Neutrophil (primary cell): ENCODE data around the gene MVB12B.

ENCODE experiments used
- H3K27ac ChIP-seq: fragments of 200-600 bp; sonication (generic); 2 replicates; pipeline ENCODE4 v1.5.1; 2016; ENCODE audit warnings: mild to moderate bottlenecking, moderate library complexity
- H3K27me3 ChIP-seq: fragments of 200-600 bp; sonication (generic); 2 replicates; pipeline ENCODE4 v1.6.0; 2016; ENCODE audit warnings: mild to moderate bottlenecking
- H3K36me3 ChIP-seq: fragments of 200-600 bp; sonication (generic); 2 replicates; pipeline ENCODE4 v1.5.1; 2017
- H3K4me1 ChIP-seq, 2 experiments: fragments of 200-600 bp in 1 of 2; sonication (generic) in 1 of 2; 1 replicate in 1 of 2; 2 replicates in 1 of 2; pipeline versions ENCODE4 v1.5.1 to v1.6.1; 2013 to 2016; ENCODE audit warnings: low read depth in 1 of 2, low read length in 1 of 2, mild to moderate bottlenecking in 1 of 2, moderate library complexity in 1 of 2; ENCODE audit not compliant: control insufficient read depth in 1 of 2, insufficient read depth in 1 of 2
- H3K4me3 ChIP-seq, 2 experiments: fragments of 200-600 bp in 1 of 2; sonication (generic) in 1 of 2; 1 replicate in 1 of 2; 2 replicates in 1 of 2; pipeline ENCODE4 v1.5.1; 2013 to 2016; ENCODE audit warnings: low read depth in 1 of 2, low read length in 1 of 2, mild to moderate bottlenecking in 1 of 2, moderate library complexity in 1 of 2
- H3K9me3 ChIP-seq: fragments of 200-600 bp; sonication (generic); 2 replicates; pipeline ENCODE4 v1.5.1; 2016
- TF ChIP-seq, protein P1 (sequence below): fragments of 200-600 bp; sonication (generic); IDR thresholded peaks from 2 replicates; pipeline ENCODE4 v1.5.1; 2016; ENCODE audit warnings: antibody characterized with exemption

The MVB12B gene

DNA sequence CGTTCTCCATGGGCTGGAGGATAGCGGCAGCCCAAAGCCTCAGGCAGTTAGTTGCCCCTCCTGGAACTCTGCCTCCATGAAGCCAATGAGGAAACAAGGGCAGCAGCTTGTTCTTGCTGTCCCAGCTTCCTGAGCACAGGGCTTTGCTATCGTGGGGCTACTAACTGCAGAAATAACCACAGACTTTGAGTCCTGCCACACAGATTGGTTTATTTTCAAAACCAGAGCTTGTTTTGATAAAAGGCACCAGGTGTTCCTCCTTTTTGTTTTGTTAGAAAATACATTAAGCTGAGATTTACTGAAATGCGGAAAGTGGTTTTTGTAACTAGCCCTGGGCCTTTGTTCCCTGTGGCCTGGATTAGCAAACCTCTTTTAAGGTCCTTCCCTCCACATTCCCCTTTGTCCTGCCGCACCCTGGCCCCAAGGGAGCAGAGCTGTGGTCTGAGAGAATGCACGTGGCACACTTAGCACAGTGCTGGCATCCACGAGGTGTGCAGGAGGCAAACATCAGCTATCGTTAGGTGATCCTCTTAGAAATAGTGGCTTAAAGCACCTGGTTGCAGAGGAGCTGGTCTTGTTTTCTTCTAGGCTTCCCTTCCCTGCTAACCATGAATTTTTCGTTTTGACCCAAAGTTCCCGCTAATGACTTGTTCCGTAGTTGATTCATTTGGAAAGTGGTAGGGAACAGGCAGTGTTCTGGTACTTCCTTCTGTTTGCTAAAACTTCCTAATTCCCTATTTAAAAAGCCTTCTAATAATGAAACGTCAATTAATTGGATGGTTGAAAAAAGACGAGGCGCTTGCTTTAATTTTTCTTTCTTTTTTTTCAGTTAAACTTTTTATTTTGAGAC, 21.5 kb downstream of the MVB12B start:
- Histone ChIP-seq H3K9me3 (no peaks in the 10 kb centered on the region), H3K27ac (peak overlapping the region; percentile 28), H3K27me3 (no peaks in the 10 kb centered on the region), H3K4me1 (peaks cover 24% of the 10 kb centered on the region in 2 experiments), H3K36me3 (peaks cover 16% of the 10 kb centered on the region), H3K4me3 (no peak overlapping the region)
- TF ChIP-seq, protein P1, sequence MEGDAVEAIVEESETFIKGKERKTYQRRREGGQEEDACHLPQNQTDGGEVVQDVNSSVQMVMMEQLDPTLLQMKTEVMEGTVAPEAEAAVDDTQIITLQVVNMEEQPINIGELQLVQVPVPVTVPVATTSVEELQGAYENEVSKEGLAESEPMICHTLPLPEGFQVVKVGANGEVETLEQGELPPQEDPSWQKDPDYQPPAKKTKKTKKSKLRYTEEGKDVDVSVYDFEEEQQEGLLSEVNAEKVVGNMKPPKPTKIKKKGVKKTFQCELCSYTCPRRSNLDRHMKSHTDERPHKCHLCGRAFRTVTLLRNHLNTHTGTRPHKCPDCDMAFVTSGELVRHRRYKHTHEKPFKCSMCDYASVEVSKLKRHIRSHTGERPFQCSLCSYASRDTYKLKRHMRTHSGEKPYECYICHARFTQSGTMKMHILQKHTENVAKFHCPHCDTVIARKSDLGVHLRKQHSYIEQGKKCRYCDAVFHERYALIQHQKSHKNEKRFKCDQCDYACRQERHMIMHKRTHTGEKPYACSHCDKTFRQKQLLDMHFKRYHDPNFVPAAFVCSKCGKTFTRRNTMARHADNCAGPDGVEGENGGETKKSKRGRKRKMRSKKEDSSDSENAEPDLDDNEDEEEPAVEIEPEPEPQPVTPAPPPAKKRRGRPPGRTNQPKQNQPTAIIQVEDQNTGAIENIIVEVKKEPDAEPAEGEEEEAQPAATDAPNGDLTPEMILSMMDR: no peak

DNA sequence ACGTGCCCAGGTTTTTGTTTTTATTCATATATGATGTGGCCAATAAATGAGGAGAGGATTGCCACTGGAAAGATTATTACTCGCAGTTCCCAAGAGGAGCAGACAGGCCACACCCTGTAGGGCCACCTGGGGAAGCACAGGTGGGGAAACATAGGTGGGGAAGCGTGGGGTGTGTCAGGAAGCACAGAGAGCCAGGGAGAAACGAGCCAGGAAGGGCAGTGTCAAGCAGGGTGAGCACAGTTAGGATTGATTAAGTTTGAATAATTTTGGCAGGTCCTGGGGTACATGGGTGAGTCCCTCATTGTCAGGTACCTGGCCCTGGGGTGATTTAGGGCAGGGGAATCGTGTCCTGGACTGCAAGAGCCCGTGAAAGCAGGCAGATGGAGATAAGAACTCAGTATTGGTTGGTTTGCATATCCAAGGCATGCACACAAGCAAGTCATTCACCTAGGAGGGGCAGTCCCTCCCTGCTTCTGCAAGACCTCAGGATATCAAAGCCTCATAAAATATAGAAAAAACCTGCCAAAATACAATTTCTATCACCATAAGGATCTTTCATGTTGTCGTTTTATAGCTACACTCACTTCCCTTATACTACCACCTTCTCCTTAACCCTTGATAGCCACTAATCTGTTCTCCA, 22.4 kb downstream of the MVB12B start:
- Histone ChIP-seq H3K9me3 (no peaks in the 10 kb centered on the region), H3K27ac (no peak overlapping the region), H3K4me1 (peaks cover 24% of the 10 kb centered on the region in 2 experiments), H3K4me3 (no peak overlapping the region), H3K27me3 (no peaks in the 10 kb centered on the region), H3K36me3 (peaks cover 9% of the 10 kb centered on the region)
- TF ChIP-seq, protein P1: no peak

DNA sequence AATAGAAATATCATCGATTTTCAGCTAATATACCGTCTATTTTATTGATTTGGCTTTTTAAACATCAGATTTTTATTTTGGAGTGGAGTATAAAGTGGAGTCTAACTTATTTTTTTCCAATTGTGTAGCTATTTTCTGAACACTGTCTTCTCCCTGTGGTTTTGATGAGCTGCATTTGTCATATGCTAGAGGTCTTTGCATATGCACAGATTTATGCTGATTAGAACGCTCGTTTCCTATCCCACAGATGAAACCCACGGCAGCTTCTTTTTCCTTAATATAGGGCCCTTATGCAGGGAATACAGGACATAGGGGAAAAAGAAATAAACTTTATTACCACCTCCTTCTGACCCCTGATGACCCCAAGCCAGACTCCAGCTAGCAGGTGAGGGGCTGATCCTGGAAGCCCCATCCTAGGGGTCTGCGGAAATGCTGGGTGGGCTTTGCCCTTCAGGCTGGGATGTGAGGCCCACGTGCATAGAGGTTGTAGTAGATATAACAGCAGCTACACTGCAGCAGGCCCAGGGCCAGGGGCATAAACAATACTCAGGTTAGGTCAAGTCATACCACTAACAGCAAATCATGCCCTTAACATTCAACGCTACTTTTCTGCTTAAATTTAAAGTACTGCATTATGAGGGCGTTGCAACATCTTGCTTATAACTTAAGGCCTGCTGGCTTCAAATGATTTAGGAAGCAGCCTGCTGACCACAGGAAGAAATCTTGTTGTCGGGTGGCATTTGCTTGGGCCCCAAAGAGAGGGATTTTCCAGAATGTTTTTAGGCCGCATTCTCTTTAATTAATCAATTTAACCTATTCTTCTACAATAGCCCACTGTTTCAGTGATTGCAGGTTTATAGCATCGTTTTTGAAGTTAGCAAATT, 28.5 kb downstream of the MVB12B start:
- no peaks in the 10 kb centered on the region for H3K9me3 ChIP-seq
- no peaks in the 10 kb centered on the region for H3K27me3 ChIP-seq
- TF ChIP-seq, protein P1: no peak
- no peak overlapping the region for H3K4me3 ChIP-seq
- H3K36me3 ChIP-seq: no peaks in the 10 kb centered on the region
- peaks cover 5 to 6% of the 10 kb centered on the region in 2 experiments for H3K4me1 ChIP-seq
- H3K27ac ChIP-seq: no peak overlapping the region

DNA sequence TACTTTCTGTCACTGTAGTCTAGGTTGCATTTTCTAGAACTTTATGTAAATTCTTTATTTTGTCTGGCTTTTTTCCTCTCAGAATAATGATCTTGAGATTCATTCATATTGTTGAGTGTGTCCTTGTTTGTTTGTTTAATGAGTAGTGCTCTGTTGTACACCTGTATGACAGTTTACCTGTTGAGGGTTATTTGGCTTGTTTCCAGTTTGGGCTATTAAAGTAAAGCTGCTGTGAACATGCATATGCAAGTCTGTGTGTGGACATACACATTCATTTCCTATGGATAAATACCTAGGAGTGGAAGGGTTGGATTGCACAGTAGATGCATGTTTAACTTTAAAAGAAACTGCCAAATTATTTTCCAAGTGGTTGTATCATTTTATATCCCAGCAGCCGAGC, 30.4 kb downstream of the MVB12B start:
- no peaks in the 10 kb centered on the region for H3K9me3 ChIP-seq
- no peak overlapping the region for H3K4me3 ChIP-seq
- TF ChIP-seq, protein P1: no peak

DNA sequence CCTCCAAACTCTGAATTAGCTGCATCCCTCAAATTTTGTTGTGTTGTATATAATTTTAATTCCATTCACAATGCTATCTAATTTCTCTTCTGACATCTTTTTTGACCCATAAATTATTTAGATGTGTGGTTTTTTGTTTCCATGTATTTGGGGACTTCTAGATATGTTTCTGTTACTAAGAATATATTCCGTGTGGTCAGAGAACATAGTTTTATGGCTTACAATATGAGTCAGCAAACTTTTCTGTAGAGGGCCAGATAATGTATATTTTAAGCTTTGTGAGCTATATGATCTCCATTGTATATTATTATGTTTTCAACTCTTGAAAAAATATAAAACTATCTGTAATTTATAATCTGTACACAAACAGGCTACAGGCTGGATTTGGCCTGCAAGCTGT, 33.4 kb downstream of the MVB12B start:
- peaks cover 5% of the 10 kb centered on the region in 2 experiments for H3K4me1 ChIP-seq
- no peaks in the 10 kb centered on the region for H3K9me3 ChIP-seq
- no peak overlapping the region for H3K27ac ChIP-seq
- no peaks in the 10 kb centered on the region for H3K36me3 ChIP-seq
- TF ChIP-seq, protein P1: no peak
- no peak overlapping the region for H3K4me3 ChIP-seq
- no peaks in the 10 kb centered on the region for H3K27me3 ChIP-seq

More for the DNA sequence above, 30.4 kb downstream of the MVB12B start:
- no peaks in the 10 kb centered on the region for H3K36me3 ChIP-seq
- no peak overlapping the region for H3K27ac ChIP-seq
- peaks cover 5 to 6% of the 10 kb centered on the region in 2 experiments for H3K4me1 ChIP-seq
- H3K27me3 ChIP-seq: no peaks in the 10 kb centered on the region
